ENCODE measurements around the gene UTS2B.

DNA sequence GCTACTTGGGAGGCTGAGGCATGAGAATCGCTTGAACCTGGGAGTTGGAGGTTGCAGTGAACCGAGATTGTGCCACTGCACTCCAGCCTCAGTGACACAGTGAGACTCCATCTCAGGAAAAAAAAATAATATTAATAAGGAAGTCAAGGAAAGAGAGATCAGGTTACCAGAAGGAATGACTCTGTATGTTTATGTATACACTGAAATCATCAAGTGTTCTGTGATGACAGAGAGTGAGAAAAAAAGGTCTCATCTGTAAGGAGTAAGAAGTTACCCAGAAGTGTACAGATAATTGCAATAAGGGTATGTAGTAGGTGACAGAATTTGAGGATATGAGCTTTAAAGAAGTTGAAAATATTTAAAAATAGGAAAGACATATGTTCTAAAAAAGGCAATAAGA, 5.4 kb downstream of the UTS2B start:
- no peak for TF ChIP-seq TAF1 (IDR thresholded peaks at IDR 0.05; ENCODE audit: borderline replicate concordance, low read depth, low read length)
- no peak for TF ChIP-seq NRF1 (IDR thresholded peaks at IDR 0.05; ENCODE audit: low read depth, low read length)
- TF ChIP-seq EZH2phosphoT487 (IDR thresholded peaks at IDR 0.05; ENCODE audit: borderline replicate concordance, low read depth), result no peak
- TF ChIP-seq USF2 (IDR thresholded peaks at IDR 0.05; ENCODE audit: borderline replicate concordance, low read depth, low read length), result no peak
- no peak for TF ChIP-seq CTCF (IDR thresholded peaks at IDR 0.05)
- no peak for TF ChIP-seq SMC3 (IDR thresholded peaks at IDR 0.05; ENCODE audit: low read depth, low read length)
- TF ChIP-seq TEAD4 (IDR thresholded peaks at IDR 0.05; ENCODE audit: borderline replicate concordance, insufficient read depth), result no peak
- no peak for TF ChIP-seq GATA2 (CRISPR knock-in tag; IDR thresholded peaks at IDR 0.05)
- no peak for TF ChIP-seq MAX (IDR thresholded peaks at IDR 0.05; ENCODE audit: low read depth)
- no peak for TF ChIP-seq JUND (IDR thresholded peaks at IDR 0.05)
- TF ChIP-seq RAD21 (IDR thresholded peaks at IDR 0.05; ENCODE audit: low read length), result no peak
- TF ChIP-seq SIN3A (IDR thresholded peaks at IDR 0.05; ENCODE audit: borderline replicate concordance, low read depth, low read length), result no peak
- TF ChIP-seq NFIC (IDR thresholded peaks at IDR 0.05; ENCODE audit: borderline replicate concordance), result no peak
